ENCODE measurements around the gene SLC13A4.

SLC13A4 gene

GRCh38 chr7:135659159-135659846, 68.7 kb downstream of the SLC13A4 start:
- H3K4me1 ChIP-seq (ENCODE audit: low read depth, poor library complexity, severe bottlenecking) = peaks cover 12% of the 10 kb centered on the region
- H4K20me1 ChIP-seq (ENCODE audit: insufficient read depth) = no peaks in the 10 kb centered on the region
- H2AFZ ChIP-seq (ENCODE audit: low read depth) = no peak overlapping the region
- H3K79me2 ChIP-seq (ENCODE audit: insufficient read depth, low read depth) = peaks cover 16% of the 10 kb centered on the region; the same call in 1 of the 2 replicates
- H3K9ac ChIP-seq = no peak overlapping the region
- no peak for TF ChIP-seq CTCF (conservative IDR thresholded peaks at IDR 0.05; ENCODE audit: low read depth, low read length)
- H3K4me3 ChIP-seq (IDR thresholded peaks at IDR 0.05; ENCODE audit: insufficient read depth, low read depth, low read length) = no peak overlapping the region
- no peaks in the 10 kb centered on the region for H3K36me3 ChIP-seq (ENCODE audit: insufficient read depth)
- no peak overlapping the region for H3K27ac ChIP-seq
- H3K4me2 ChIP-seq = no peak overlapping the region
- no peaks in the 10 kb centered on the region for H3K27me3 ChIP-seq (ENCODE audit: insufficient read depth, low read depth)

GRCh38 chr7:135658564-135658963, 69.4 kb downstream of the SLC13A4 start:
- H2AFZ ChIP-seq (ENCODE audit: low read depth) = no peak overlapping the region
- H3K4me2 ChIP-seq = no peak overlapping the region
- no peak overlapping the region for H3K9ac ChIP-seq
- no peaks in the 10 kb centered on the region for H3K36me3 ChIP-seq (ENCODE audit: insufficient read depth)
- H4K20me1 ChIP-seq (ENCODE audit: insufficient read depth) = no peaks in the 10 kb centered on the region
- no peak overlapping the region for H3K4me3 ChIP-seq (IDR thresholded peaks at IDR 0.05; ENCODE audit: insufficient read depth, low read depth, low read length)
- H3K4me1 ChIP-seq (ENCODE audit: low read depth, poor library complexity, severe bottlenecking) = peaks cover 10% of the 10 kb centered on the region
- no peak for TF ChIP-seq CTCF (conservative IDR thresholded peaks at IDR 0.05; ENCODE audit: low read depth, low read length)
- no peak overlapping the region for H3K27ac ChIP-seq
- no peaks in the 10 kb centered on the region for H3K27me3 ChIP-seq (ENCODE audit: insufficient read depth, low read depth)
- H3K79me2 ChIP-seq (ENCODE audit: insufficient read depth, low read depth) = peaks cover 11% of the 10 kb centered on the region; the same call in 1 of the 2 replicates

- Histone ChIP-seq H3K4me3 (IDR thresholded peaks at IDR 0.05; ENCODE audit: insufficient read depth, low read depth, low read length) (no peak overlapping the region), H3K27me3 (ENCODE audit: insufficient read depth, low read depth) (no peaks in the 10 kb centered on the region), H3K27ac (no peak overlapping the region), H3K9ac (no peak overlapping the region), H3K4me1 (ENCODE audit: low read depth, poor library complexity, severe bottlenecking) (no peaks in the 10 kb centered on the region), H3K79me2 (ENCODE audit: insufficient read depth, low read depth) (no peaks in the 10 kb centered on the region), H3K36me3 (ENCODE audit: insufficient read depth) (no peaks in the 10 kb centered on the region; the same call in 1 of the 2 replicates), H2AFZ (ENCODE audit: low read depth) (no peak overlapping the region), H4K20me1 (ENCODE audit: insufficient read depth) (no peaks in the 10 kb centered on the region), H3K4me2 (no peak overlapping the region)
- TF ChIP-seq CTCF (conservative IDR thresholded peaks at IDR 0.05; ENCODE audit: low read depth, low read length) = no peak
Measured at GRCh38 chr7:135653340-135654080, 74.5 kb downstream of the SLC13A4 start.

- no peaks in the 10 kb centered on the region for H3K4me1 ChIP-seq (ENCODE audit: low read depth, poor library complexity, severe bottlenecking)
- H3K79me2 ChIP-seq (ENCODE audit: insufficient read depth, low read depth) = no peaks in the 10 kb centered on the region
- no peaks in the 10 kb centered on the region; the same call in 1 of the 2 replicates for H3K36me3 ChIP-seq (ENCODE audit: insufficient read depth)
- H3K9ac ChIP-seq = no peak overlapping the region
- H3K4me2 ChIP-seq = no peak overlapping the region
- H3K4me3 ChIP-seq (IDR thresholded peaks at IDR 0.05; ENCODE audit: insufficient read depth, low read depth, low read length) = no peak overlapping the region
- H2AFZ ChIP-seq (ENCODE audit: low read depth) = no peak overlapping the region
- H3K27me3 ChIP-seq (ENCODE audit: insufficient read depth, low read depth) = no peaks in the 10 kb centered on the region
- H3K27ac ChIP-seq = no peak overlapping the region
- TF ChIP-seq CTCF (conservative IDR thresholded peaks at IDR 0.05; ENCODE audit: low read depth, low read length) = no peak
- H4K20me1 ChIP-seq (ENCODE audit: insufficient read depth) = no peaks in the 10 kb centered on the region
Measured at GRCh38 chr7:135650831-135651573, 77.0 kb downstream of the SLC13A4 start.
